Stimulated activated naive CD8-positive, alpha-beta T cell treated with anti-CD3 and anti-CD28 coated beads, Interleukin-15, amount 100 ng/mL, for 72 hours (primary cell): ENCODE results near the gene HELZ2.
A peak's percentile ranks its signal among the peaks of the same experiment; 100 is the strongest.

Experiments used
- ATAC-seq: fragments of 150-1000 bp; cut with Tn5 transposase; 2 replicates; pipeline ENCODE4 v1.10.0; 2021; ENCODE audit warnings: mild to moderate bottlenecking, moderate library complexity
- DNase-seq, 2 donors: peaks; one replicate each; pipeline ENCODE4 v3.0.0; 2021 to 2022
- H3K27ac Mint-ChIP-seq, 2 donors: one replicate each; pipeline ENCODE4 v1.8.0; 2022; ENCODE audit warnings: mild to moderate bottlenecking in 2 of 2, mixed read lengths in 2 of 2, moderate library complexity in 2 of 2
- H3K27me3 Mint-ChIP-seq: one replicate; pipeline ENCODE4 v1.8.0; 2022; ENCODE audit warnings: mixed read lengths
- H3K4me1 Mint-ChIP-seq: one replicate; pipeline ENCODE4 v1.8.0; 2022; ENCODE audit warnings: mild to moderate bottlenecking, mixed read lengths
- H3K4me3 Mint-ChIP-seq, 2 donors: one replicate each; pipeline ENCODE4 v1.8.0; 2022; ENCODE audit warnings: mild to moderate bottlenecking in 2 of 2, mixed read lengths in 2 of 2, moderate library complexity in 1 of 2
- H3K9me3 Mint-ChIP-seq, 2 donors: one replicate each; pipeline ENCODE4 v1.8.0; 2022; ENCODE audit warnings: mixed read lengths in 2 of 2

Gene HELZ2

GRCh38 chr20:63555661-63556381, 18.2 kb downstream of the HELZ2 start:
- peaks cover 5% of the 10 kb centered on the region for H3K27me3 Mint-ChIP-seq
- no peak for DNase-seq
- no peak for ATAC-seq
- H3K27ac Mint-ChIP-seq, result no peak overlapping the region
- H3K4me3 Mint-ChIP-seq, result no peak overlapping the region
- H3K9me3 Mint-ChIP-seq, result no peaks in the 10 kb centered on the region
- peaks cover 33% of the 10 kb centered on the region for H3K4me1 Mint-ChIP-seq

- peaks cover 17% of the 10 kb centered on the region for H3K27me3 Mint-ChIP-seq
- peak overlapping the region in 1 of 2 donors; percentile 59 for H3K27ac Mint-ChIP-seq
- H3K4me3 Mint-ChIP-seq, result peak overlapping the region; percentile 60 to 85
- peak in 1 of 2 donors; percentile 33 for DNase-seq
- ATAC-seq, result no peak
- H3K9me3 Mint-ChIP-seq, result no peaks in the 10 kb centered on the region
- H3K4me1 Mint-ChIP-seq, result peaks cover 36% of the 10 kb centered on the region
These were observed 19.4 kb downstream of the HELZ2 start for GRCh38 chr20:63554361-63555278.

GRCh38 chr20:63553933-63554290, 20.1 kb downstream of the HELZ2 start, which contains the start of gene FNDC11:
Gene FNDC11 (plus strand): TSS chr20:63554159. CDS start chr20:63555664, 1,505 bp downstream.
- Mint-ChIP-seq H3K4me3 (peak within 1 kb of the TSS; percentile 60 to 85), H3K4me1 (peaks cover 41% of the 10 kb centered on the region), H3K27ac (peak within 1 kb of the TSS in 1 of 2 donors; percentile 59), H3K9me3 (no peaks in the 10 kb centered on the region), H3K27me3 (peaks cover 24% of the 10 kb centered on the region)
- DNase-seq (no peak), ATAC-seq (peak; percentile 36)

- peaks cover 29% of the 10 kb centered on the region for H3K27me3 Mint-ChIP-seq
- H3K9me3 Mint-ChIP-seq, result no peaks in the 10 kb centered on the region
- peak; percentile 91 to 98 for DNase-seq
- H3K4me1 Mint-ChIP-seq, result peaks cover 41% of the 10 kb centered on the region
- peak; percentile 71 for ATAC-seq
- H3K27ac Mint-ChIP-seq, result peak overlapping the region in 1 of 2 donors; percentile 48
- peak overlapping the region; percentile 60 to 85 for H3K4me3 Mint-ChIP-seq
These were observed 20.6 kb downstream of the HELZ2 start for GRCh38 chr20:63553251-63553932.

- DNase-seq (peak in 1 of 2 donors; percentile 68), ATAC-seq (peak; percentile 68)
- no peaks in the 10 kb centered on the region for H3K9me3 Mint-ChIP-seq
- H3K27me3 Mint-ChIP-seq, result peaks cover 31% of the 10 kb centered on the region
- peak overlapping the region; percentile 60 to 85 for H3K4me3 Mint-ChIP-seq
- peak overlapping the region in 1 of 2 donors; percentile 80 for H3K27ac Mint-ChIP-seq
- peaks cover 41% of the 10 kb centered on the region for H3K4me1 Mint-ChIP-seq
These were observed 21.4 kb downstream of the HELZ2 start for GRCh38 chr20:63552481-63553249.

- H3K27ac Mint-ChIP-seq, result no peak overlapping the region
- no peak overlapping the region for H3K4me3 Mint-ChIP-seq
- no peaks in the 10 kb centered on the region for H3K9me3 Mint-ChIP-seq
- ATAC-seq (no peak), DNase-seq (no peak)
- peaks cover 38% of the 10 kb centered on the region for H3K27me3 Mint-ChIP-seq
- H3K4me1 Mint-ChIP-seq, result peaks cover 47% of the 10 kb centered on the region
These were observed 23.0 kb downstream of the HELZ2 start for GRCh38 chr20:63551068-63551467.

- DNase-seq (no peak), ATAC-seq (no peak)
- no peak overlapping the region for H3K27ac Mint-ChIP-seq
- no peak overlapping the region for H3K4me3 Mint-ChIP-seq
- H3K9me3 Mint-ChIP-seq, result no peaks in the 10 kb centered on the region
- H3K27me3 Mint-ChIP-seq, result peaks cover 38% of the 10 kb centered on the region
- peaks cover 52% of the 10 kb centered on the region for H3K4me1 Mint-ChIP-seq
These were observed 24.3 kb downstream of the HELZ2 start for GRCh38 chr20:63549679-63550282.

- no peak for DNase-seq
- Mint-ChIP-seq H3K27me3 (peaks cover 38% of the 10 kb centered on the region), H3K27ac (no peak overlapping the region), H3K4me3 (no peak overlapping the region), H3K4me1 (peaks cover 44% of the 10 kb centered on the region), H3K9me3 (no peaks in the 10 kb centered on the region)
- no peak for ATAC-seq
These were observed 25.0 kb downstream of the HELZ2 start for GRCh38 chr20:63549019-63549418.

GRCh38 chr20:63548542-63548941, 25.5 kb downstream of the HELZ2 start:
- ATAC-seq (no peak), DNase-seq (no peak)
- H3K27me3 Mint-ChIP-seq, result peaks cover 38% of the 10 kb centered on the region
- H3K9me3 Mint-ChIP-seq, result no peaks in the 10 kb centered on the region
- H3K27ac Mint-ChIP-seq, result no peak overlapping the region
- peaks cover 39% of the 10 kb centered on the region for H3K4me1 Mint-ChIP-seq
- no peak overlapping the region for H3K4me3 Mint-ChIP-seq

- H3K27me3 Mint-ChIP-seq, result peaks cover 38% of the 10 kb centered on the region
- H3K27ac Mint-ChIP-seq, result no peak within 1 kb of the TSS
- no peak for ATAC-seq
- no peak for DNase-seq
- H3K4me1 Mint-ChIP-seq, result peaks cover 36% of the 10 kb centered on the region
- no peaks in the 10 kb centered on the region for H3K9me3 Mint-ChIP-seq
- no peak within 1 kb of the TSS for H3K4me3 Mint-ChIP-seq
These were observed 26.1 kb downstream of the HELZ2 start, which contains the start of gene SRMS for GRCh38 chr20:63547725-63548480. Gene SRMS (minus strand): TSS chr20:63547749. CDS start chr20:63547463, 286 bp downstream.

GRCh38 chr20:63546956-63547724, 26.9 kb downstream of the HELZ2 start:
- Mint-ChIP-seq H3K27ac (no peak overlapping the region), H3K27me3 (peaks cover 38% of the 10 kb centered on the region), H3K4me3 (no peak overlapping the region), H3K4me1 (peaks cover 28% of the 10 kb centered on the region), H3K9me3 (no peaks in the 10 kb centered on the region)
- DNase-seq, result no peak
- peak; percentile 6 for ATAC-seq

GRCh38 chr20:63546256-63546955, 27.6 kb downstream of the HELZ2 start:
- H3K27ac Mint-ChIP-seq, result no peak overlapping the region
- DNase-seq (no peak), ATAC-seq (no peak)
- peaks cover 24% of the 10 kb centered on the region for H3K4me1 Mint-ChIP-seq
- no peak overlapping the region for H3K4me3 Mint-ChIP-seq
- H3K9me3 Mint-ChIP-seq, result no peaks in the 10 kb centered on the region
- peaks cover 38% of the 10 kb centered on the region for H3K27me3 Mint-ChIP-seq

- peaks cover 34% of the 10 kb centered on the region for H3K27me3 Mint-ChIP-seq
- DNase-seq, result no peak
- H3K9me3 Mint-ChIP-seq, result no peaks in the 10 kb centered on the region
- H3K4me1 Mint-ChIP-seq, result peaks cover 24% of the 10 kb centered on the region
- H3K27ac Mint-ChIP-seq, result no peak overlapping the region
- H3K4me3 Mint-ChIP-seq, result no peak overlapping the region
- no peak for ATAC-seq
These were observed 28.2 kb downstream of the HELZ2 start for GRCh38 chr20:63545814-63546213.
